Measurements from ENCODE around the gene GARIN5B.

GARIN5B gene

GRCh38 chr19:55386493-55386971 lies 23.5 kb upstream of the GARIN5B start:
- TF ChIP-seq ZFP30 (CRISPR knock-in tag; IDR thresholded peaks at IDR 0.05) (no peak), CREB5 (CRISPR knock-in tag; IDR thresholded peaks at IDR 0.05; ENCODE audit: low read depth) (no peak), ZC3H10 (CRISPR knock-in tag; IDR thresholded peaks at IDR 0.05) (no peak), RARB (CRISPR knock-in tag; IDR thresholded peaks at IDR 0.05) (no peak), POU6F1 (CRISPR knock-in tag; IDR thresholded peaks at IDR 0.05; ENCODE audit: borderline replicate concordance, low read depth) (no peak), ZFP3 (CRISPR knock-in tag; IDR thresholded peaks at IDR 0.05) (no peak), PPARA (CRISPR knock-in tag; IDR thresholded peaks at IDR 0.05; ENCODE audit: borderline replicate concordance) (no peak), ZNF70 (CRISPR knock-in tag; IDR thresholded peaks at IDR 0.05) (no peak), TOX (CRISPR knock-in tag; IDR thresholded peaks at IDR 0.05; ENCODE audit: borderline replicate concordance) (no peak), ESRRG (CRISPR knock-in tag; IDR thresholded peaks at IDR 0.05) (no peak), CSRNP3 (CRISPR knock-in tag; IDR thresholded peaks at IDR 0.05) (no peak), TSHZ2 (CRISPR knock-in tag; IDR thresholded peaks at IDR 0.05) (no peak), CSDC2 (CRISPR knock-in tag; IDR thresholded peaks at IDR 0.05) (no peak), ISL1 (CRISPR knock-in tag; IDR thresholded peaks at IDR 0.05) (no peak), PATZ1 (CRISPR knock-in tag; IDR thresholded peaks at IDR 0.05; ENCODE audit: borderline replicate concordance) (no peak), TCF4 (CRISPR knock-in tag; IDR thresholded peaks at IDR 0.05; ENCODE audit: borderline replicate concordance) (no peak)
- no peak for ATAC-seq

- no peak for TF ChIP-seq SNAI2 (CRISPR knock-in tag; IDR thresholded peaks at IDR 0.05)
- no peak for TF ChIP-seq RARB (CRISPR knock-in tag; IDR thresholded peaks at IDR 0.05)
- TF ChIP-seq ZFP3 (CRISPR knock-in tag; IDR thresholded peaks at IDR 0.05) = no peak
- no peak for TF ChIP-seq TOX (CRISPR knock-in tag; IDR thresholded peaks at IDR 0.05; ENCODE audit: borderline replicate concordance)
- no peak for TF ChIP-seq OSR1 (CRISPR knock-in tag; IDR thresholded peaks at IDR 0.05)
- TF ChIP-seq BACH2 (CRISPR knock-in tag; IDR thresholded peaks at IDR 0.05; ENCODE audit: borderline replicate concordance) = no peak
- TF ChIP-seq CREB5 (CRISPR knock-in tag; IDR thresholded peaks at IDR 0.05; ENCODE audit: low read depth) = no peak
- TF ChIP-seq CSDC2 (CRISPR knock-in tag; IDR thresholded peaks at IDR 0.05) = no peak
- TF ChIP-seq PPARA (CRISPR knock-in tag; IDR thresholded peaks at IDR 0.05; ENCODE audit: borderline replicate concordance) = no peak
- TF ChIP-seq TSHZ2 (CRISPR knock-in tag; IDR thresholded peaks at IDR 0.05) = no peak
- TF ChIP-seq ISL1 (CRISPR knock-in tag; IDR thresholded peaks at IDR 0.05) = no peak
- TF ChIP-seq PATZ1 (CRISPR knock-in tag; IDR thresholded peaks at IDR 0.05; ENCODE audit: borderline replicate concordance) = no peak
- TF ChIP-seq ZNF70 (CRISPR knock-in tag; IDR thresholded peaks at IDR 0.05) = no peak
- no peak for TF ChIP-seq ESRRG (CRISPR knock-in tag; IDR thresholded peaks at IDR 0.05)
- peak; percentile 84 for ATAC-seq
These were observed 22.8 kb upstream of the GARIN5B start, which contains the start of gene RPL28 for GRCh38 chr19:55385724-55386492. TSS of gene RPL28 (plus strand) at chr19:55385932. CDS start at chr19:55386358, 426 bp downstream.
